KMS-11 (cell line): ENCODE results near the gene AHCYL1.

Source experiments
- H2AFZ ChIP-seq: fragments of 200-600 bp; sonication (generic); 2 replicates; pipeline ENCODE4 v1.6.1; 2016; ENCODE audit warnings: antibody characterized with exemption, mixed run types, low read depth
- H3K27ac ChIP-seq: fragments of 200-600 bp; sonication (generic); 2 replicates; pipeline ENCODE4 v1.6.1; 2016; ENCODE audit warnings: mild to moderate bottlenecking, mixed run types
- H3K27me3 ChIP-seq: fragments of 200-600 bp; sonication (generic); 2 replicates; pipeline ENCODE4 v1.6.1; 2017; ENCODE audit warnings: mild to moderate bottlenecking, low read depth, mixed run types, moderate library complexity; ENCODE audit not compliant: insufficient read depth
- H3K36me3 ChIP-seq: fragments of 200-600 bp; sonication (generic); 2 replicates; pipeline ENCODE4 v1.6.1; 2017; ENCODE audit warnings: mild to moderate bottlenecking, mixed run types; ENCODE audit not compliant: insufficient read depth
- H3K4me1 ChIP-seq: fragments of 200-600 bp; sonication (generic); 2 replicates; pipeline ENCODE4 v1.6.1; 2016; ENCODE audit warnings: mild to moderate bottlenecking, low read depth, mixed run types; ENCODE audit not compliant: poor library complexity, severe bottlenecking
- H3K4me2 ChIP-seq: fragments of 200-600 bp; sonication (generic); 2 replicates; pipeline ENCODE4 v1.7.0; 2016; ENCODE audit warnings: mild to moderate bottlenecking, mixed run types
- H3K4me3 ChIP-seq: fragments of 200-600 bp; sonication (generic); IDR thresholded peaks from 2 replicates; pipeline ENCODE4 v1.6.1; 2017; ENCODE audit warnings: low read depth, low read length, mixed read lengths; ENCODE audit not compliant: insufficient read depth
- H3K79me2 ChIP-seq: fragments of 200-600 bp; sonication (generic); 2 replicates; pipeline ENCODE4 v1.6.1; 2016; ENCODE audit warnings: low read depth, mixed run types; ENCODE audit not compliant: insufficient read depth
- H3K9ac ChIP-seq: fragments of 200-600 bp; sonication (generic); 2 replicates; pipeline ENCODE4 v1.6.1; 2016; ENCODE audit warnings: mild to moderate bottlenecking, mixed run types
- H4K20me1 ChIP-seq: fragments of 200-600 bp; sonication (generic); 2 replicates; pipeline ENCODE4 v1.6.1; 2016; ENCODE audit warnings: mild to moderate bottlenecking, mixed run types; ENCODE audit not compliant: insufficient read depth
- TF ChIP-seq, protein P1 (sequence below): fragments of 200-600 bp; sonication (generic); conservative IDR thresholded peaks from 2 replicates; pipeline ENCODE4 v1.6.1; 2017; ENCODE audit warnings: low read depth, mild to moderate bottlenecking, antibody characterized with exemption, low read length, moderate library complexity, mixed read lengths

The AHCYL1 gene

GRCh38 chr1:109988349-109988914 lies 3.9 kb downstream of the AHCYL1 start:
- Histone ChIP-seq H3K27me3 (no peaks in the 10 kb centered on the region), H3K36me3 (no peaks in the 10 kb centered on the region), H3K27ac (no peak overlapping the region), H3K9ac (no peak overlapping the region), H3K4me1 (peaks cover 54% of the 10 kb centered on the region), H4K20me1 (no peaks in the 10 kb centered on the region), H2AFZ (no peak overlapping the region), H3K4me3 (no peak overlapping the region), H3K4me2 (no peak overlapping the region), H3K79me2 (peaks cover 41% of the 10 kb centered on the region; the same call in 1 of the 2 replicates)
- TF ChIP-seq, protein P1, sequence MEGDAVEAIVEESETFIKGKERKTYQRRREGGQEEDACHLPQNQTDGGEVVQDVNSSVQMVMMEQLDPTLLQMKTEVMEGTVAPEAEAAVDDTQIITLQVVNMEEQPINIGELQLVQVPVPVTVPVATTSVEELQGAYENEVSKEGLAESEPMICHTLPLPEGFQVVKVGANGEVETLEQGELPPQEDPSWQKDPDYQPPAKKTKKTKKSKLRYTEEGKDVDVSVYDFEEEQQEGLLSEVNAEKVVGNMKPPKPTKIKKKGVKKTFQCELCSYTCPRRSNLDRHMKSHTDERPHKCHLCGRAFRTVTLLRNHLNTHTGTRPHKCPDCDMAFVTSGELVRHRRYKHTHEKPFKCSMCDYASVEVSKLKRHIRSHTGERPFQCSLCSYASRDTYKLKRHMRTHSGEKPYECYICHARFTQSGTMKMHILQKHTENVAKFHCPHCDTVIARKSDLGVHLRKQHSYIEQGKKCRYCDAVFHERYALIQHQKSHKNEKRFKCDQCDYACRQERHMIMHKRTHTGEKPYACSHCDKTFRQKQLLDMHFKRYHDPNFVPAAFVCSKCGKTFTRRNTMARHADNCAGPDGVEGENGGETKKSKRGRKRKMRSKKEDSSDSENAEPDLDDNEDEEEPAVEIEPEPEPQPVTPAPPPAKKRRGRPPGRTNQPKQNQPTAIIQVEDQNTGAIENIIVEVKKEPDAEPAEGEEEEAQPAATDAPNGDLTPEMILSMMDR: no peak

DNA sequence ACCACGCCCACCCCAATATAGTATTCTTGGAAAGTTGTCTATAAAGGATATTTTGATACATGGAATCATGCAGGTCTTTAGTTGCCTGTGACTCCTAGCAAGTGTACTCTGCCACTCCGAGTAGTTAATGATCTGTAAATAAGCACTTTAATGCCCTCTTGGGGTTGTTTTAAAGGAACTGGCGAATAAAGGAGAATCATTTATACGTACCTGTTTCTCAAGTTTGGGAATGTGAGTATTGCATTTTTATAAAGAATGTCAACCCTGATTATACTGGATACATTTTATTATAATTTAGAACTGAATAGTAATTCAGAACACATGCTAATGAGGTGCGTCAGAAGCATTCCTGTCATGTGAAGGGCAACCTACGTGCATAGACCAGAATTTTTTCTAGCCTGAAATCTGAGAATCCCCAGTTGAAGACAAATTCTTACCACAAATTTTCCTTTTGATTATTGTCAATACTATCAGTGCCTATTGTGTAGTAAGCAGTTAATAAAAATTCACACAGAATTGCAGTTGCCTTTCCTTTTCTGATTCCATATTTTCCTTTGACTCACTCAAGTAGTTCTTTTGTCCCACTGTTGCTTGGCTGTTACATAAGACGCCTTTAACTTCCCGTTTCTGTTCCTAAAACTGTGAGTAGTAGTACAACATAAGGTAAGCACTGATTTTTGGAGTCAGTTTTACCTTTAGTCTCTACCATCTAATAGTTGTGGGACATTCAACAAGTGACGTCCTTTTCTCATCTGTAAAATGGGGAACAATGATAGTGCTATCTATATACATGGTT lies 5.1 kb downstream of the AHCYL1 start:
- Histone ChIP-seq H3K27ac (no peak overlapping the region), H4K20me1 (no peaks in the 10 kb centered on the region), H2AFZ (no peak overlapping the region), H3K79me2 (peaks cover 41% of the 10 kb centered on the region; the same call in 1 of the 2 replicates), H3K36me3 (no peaks in the 10 kb centered on the region), H3K4me2 (peak overlapping the region; percentile 4; the same call in 1 of the 2 replicates), H3K27me3 (no peaks in the 10 kb centered on the region), H3K4me3 (no peak overlapping the region), H3K4me1 (peaks cover 49% of the 10 kb centered on the region), H3K9ac (no peak overlapping the region)
- TF ChIP-seq, protein P1: no peak

GRCh38 chr1:109990302-109990653 lies 5.7 kb downstream of the AHCYL1 start:
- Histone ChIP-seq H2AFZ (no peak overlapping the region), H4K20me1 (no peaks in the 10 kb centered on the region), H3K79me2 (peaks cover 39% of the 10 kb centered on the region; the same call in 1 of the 2 replicates), H3K4me3 (no peak overlapping the region), H3K4me1 (peaks cover 54% of the 10 kb centered on the region), H3K27ac (no peak overlapping the region), H3K36me3 (no peaks in the 10 kb centered on the region), H3K27me3 (no peaks in the 10 kb centered on the region), H3K9ac (no peak overlapping the region), H3K4me2 (peak overlapping the region; percentile 4; the same call in 1 of the 2 replicates)
- TF ChIP-seq, protein P1: no peak

- H3K36me3 ChIP-seq: no peaks in the 10 kb centered on the region
- no peak overlapping the region for H2AFZ ChIP-seq
- TF ChIP-seq, protein P1: no peak
- peaks cover 48% of the 10 kb centered on the region for H3K4me1 ChIP-seq
- H3K27ac ChIP-seq: no peak overlapping the region
- H3K27me3 ChIP-seq: no peaks in the 10 kb centered on the region
- no peak overlapping the region for H3K4me2 ChIP-seq
- H3K9ac ChIP-seq: no peak overlapping the region
- no peaks in the 10 kb centered on the region for H4K20me1 ChIP-seq
- H3K4me3 ChIP-seq: no peak overlapping the region
- H3K79me2 ChIP-seq: peaks cover 28% of the 10 kb centered on the region; the same call in 1 of the 2 replicates
These were observed 6.9 kb downstream of the AHCYL1 start for GRCh38 chr1:109991400-109991925.
